HL-60/S4 (cell line): ENCODE data around the gene EIF2S3.

Source experiments
- in situ Hi-C: fragments of 300-500 bp; cut with MboI; formaldehyde crosslinking; loops from 2 replicates; pipeline ENCODE4 v1.14.3; 2022; ENCODE audit warnings: low sequenced_read_pairs

The EIF2S3 gene

GRCh38 chrX:24125028-24125612, 70.4 kb downstream of the EIF2S3 start:
- in situ Hi-C loops = no loop called here
